WTC11 (cell line): Measurements from ENCODE around the gene CPO. TPM values are rescaled to one million over a fixed set of nuclear protein-coding genes. Genes with fewer than 3 reads are reported as not detected.

Experiments used
- ATAC-seq: fragments of 200-7000 bp; cut with Tn5 transposase; 2 replicates; pipeline ENCODE4 v1.10.0; 2021; ENCODE audit warnings: mild to moderate bottlenecking, moderate library complexity
- CTCF ChIA-PET: fragments of 300-600 bp; sonication (Branson Sonifier 250); formaldehyde crosslinking; loops from one replicate; lab custom pipeline; 2021; ENCODE audit warnings: antibody characterized with exemption; lab: Charles Lee
- POLR2A ChIA-PET: fragments of 350-600 bp; sonication (Branson Sonifier 250); formaldehyde crosslinking; loops from one replicate; lab custom pipeline; 2021; ENCODE audit warnings: antibody characterized with exemption; lab: Charles Lee
- DNase-seq: peaks from one replicate; pipeline ENCODE4 v3.0.0; 2021; ENCODE audit warnings: low spot score
- H3K27ac Mint-ChIP-seq: 2 replicates; pipeline ENCODE4 v1.8.0; 2021; ENCODE audit warnings: mixed read lengths
- H3K27me3 Mint-ChIP-seq: 2 replicates; pipeline ENCODE4 v1.8.0; 2021; ENCODE audit warnings: low read depth, mild to moderate bottlenecking, moderate library complexity, mixed read lengths
- H3K36me3 Mint-ChIP-seq: 2 replicates; pipeline ENCODE4 v1.8.0; 2021; ENCODE audit warnings: mixed read lengths
- H3K4me1 Mint-ChIP-seq: 2 replicates; pipeline ENCODE4 v1.8.0; 2022; ENCODE audit warnings: mixed read lengths
- H3K4me3 Mint-ChIP-seq: 2 replicates; pipeline ENCODE4 v1.8.0; 2021; ENCODE audit warnings: mild to moderate bottlenecking, moderate library complexity, mixed read lengths
- H3K9me3 Mint-ChIP-seq: 2 replicates; pipeline ENCODE4 v1.8.0; 2021; ENCODE audit warnings: mixed read lengths
- CBFB ChIP-seq: sonication (generic); formaldehyde crosslinking; IDR thresholded peaks from 2 replicates; pipeline ENCODE4 v1.8.1; 2022; ENCODE audit warnings: mild to moderate bottlenecking, low read depth, missing genetic modification reagents
- CREB1 ChIP-seq: sonication (generic); formaldehyde crosslinking; IDR thresholded peaks from 2 replicates; pipeline ENCODE4 v1.8.0; 2023; ENCODE audit warnings: mild to moderate bottlenecking, missing genetic modification reagents
- CREM ChIP-seq: sonication (generic); formaldehyde crosslinking; IDR thresholded peaks from 2 replicates; pipeline ENCODE4 v1.8.1; 2022; ENCODE audit warnings: mild to moderate bottlenecking, missing genetic modification reagents, moderate library complexity
- ELF4 ChIP-seq: sonication (generic); formaldehyde crosslinking; IDR thresholded peaks from 2 replicates; pipeline ENCODE4 v1.8.1; 2022; ENCODE audit warnings: low read depth, mild to moderate bottlenecking, moderate library complexity, missing genetic modification reagents
- EMX1 ChIP-seq: fragments of 250-450 bp; sonication (Bioruptor Pico); IDR thresholded peaks from 2 replicates; pipeline ENCODE4 v1.8.0; 2021; ENCODE audit warnings: mild to moderate bottlenecking
- FOXJ3 ChIP-seq: sonication (generic); formaldehyde crosslinking; IDR thresholded peaks from 2 replicates; pipeline ENCODE4 v1.9.0; 2021; ENCODE audit warnings: missing genetic modification reagents, mild to moderate bottlenecking, borderline replicate concordance
- FOXP1 ChIP-seq: sonication (generic); formaldehyde crosslinking; IDR thresholded peaks from 2 replicates; pipeline ENCODE4 v1.8.0; 2022; ENCODE audit warnings: missing genetic modification reagents, mild to moderate bottlenecking, moderate library complexity, borderline replicate concordance
- GTF2I ChIP-seq: fragments of 250-450 bp; sonication (Bioruptor Pico); conservative IDR thresholded peaks from 2 replicates; pipeline ENCODE4 v1.4.0; 2021; ENCODE audit warnings: mild to moderate bottlenecking
- HMGA2 ChIP-seq: fragments of 250-450 bp; sonication (Bioruptor Pico); IDR thresholded peaks from 2 replicates; pipeline ENCODE4 v1.4.0; 2021; ENCODE audit warnings: mild to moderate bottlenecking, moderate library complexity
- KAT7 ChIP-seq: sonication (generic); formaldehyde crosslinking; IDR thresholded peaks from 2 replicates; pipeline ENCODE4 v1.8.1; 2023; ENCODE audit warnings: missing genetic modification reagents, mild to moderate bottlenecking, borderline replicate concordance
- MYBL2 ChIP-seq: sonication (generic); formaldehyde crosslinking; IDR thresholded peaks from 2 replicates; pipeline ENCODE4 v1.8.1; 2023; ENCODE audit warnings: mild to moderate bottlenecking, moderate library complexity, missing genetic modification reagents
- NR2C2 ChIP-seq: sonication (generic); formaldehyde crosslinking; IDR thresholded peaks from 2 replicates; pipeline ENCODE4 v1.8.0; 2022; ENCODE audit warnings: mild to moderate bottlenecking, missing genetic modification reagents
- SMAD4 ChIP-seq: sonication (generic); formaldehyde crosslinking; IDR thresholded peaks from 2 replicates; pipeline ENCODE4 v1.8.0; 2022; ENCODE audit warnings: mild to moderate bottlenecking, missing genetic modification reagents
- ZNF219 ChIP-seq: sonication (generic); formaldehyde crosslinking; IDR thresholded peaks from 2 replicates; pipeline ENCODE4 v1.8.0; 2023; ENCODE audit warnings: missing genetic modification reagents, mild to moderate bottlenecking, borderline replicate concordance
- ZNF317 ChIP-seq: sonication (generic); formaldehyde crosslinking; IDR thresholded peaks from 2 replicates; pipeline ENCODE4 v1.8.1; 2023; ENCODE audit warnings: low read depth, mild to moderate bottlenecking, moderate library complexity, missing genetic modification reagents, borderline replicate concordance
- ZNF416 ChIP-seq: fragments of 250-450 bp; sonication (Bioruptor Pico); IDR thresholded peaks from 2 replicates; pipeline ENCODE4 v1.9.0; 2021; ENCODE audit warnings: mild to moderate bottlenecking, inconsistent platforms
- total RNA-seq: library from RNA; stranded (reverse); gene quantifications from 3 replicates; pipeline ENCODE4 v1.2.3, GENCODE V29; 2021
- TF ChIP-seq, protein P1 (sequence below): sonication (generic); formaldehyde crosslinking; IDR thresholded peaks from 2 replicates; pipeline ENCODE4 v1.8.1; 2023; ENCODE audit warnings: mild to moderate bottlenecking, missing genetic modification reagents, borderline replicate concordance
- TF ChIP-seq, protein P2 (sequence below): sonication (generic); formaldehyde crosslinking; IDR thresholded peaks from 2 replicates; pipeline ENCODE4 v1.8.0; 2022; ENCODE audit warnings: mild to moderate bottlenecking, missing genetic modification reagents
- TF ChIP-seq, protein P3 (sequence below): fragments of 200-600 bp; IDR thresholded peaks from 2 replicates; pipeline ENCODE4 v1.8.0; 2022; ENCODE audit warnings: antibody characterized with exemption

Gene CPO
- total RNA-seq, 1 experiment from 2014 or later, result 1.2 TPM

DNA sequence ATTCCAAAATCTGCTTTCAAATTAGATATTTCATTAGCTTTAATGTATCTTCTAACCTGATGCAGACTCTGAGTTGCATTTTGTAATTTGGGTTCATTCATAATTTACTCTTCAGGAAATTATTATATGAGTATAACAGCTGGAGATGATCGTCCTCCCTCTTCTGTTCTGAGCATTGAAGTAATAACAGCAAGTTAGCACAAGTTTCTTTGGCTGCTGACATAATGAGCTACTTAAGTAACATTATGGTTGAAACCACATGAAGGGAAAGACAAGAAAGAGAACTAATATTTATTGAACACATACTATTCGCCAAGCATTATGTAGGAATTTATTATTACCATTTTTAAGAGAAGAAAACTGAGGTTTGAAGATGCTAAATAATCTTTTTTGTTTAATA, 75.1 kb downstream of the CPO start:
- Mint-ChIP-seq H3K4me1 (peaks cover 15% of the 10 kb centered on the region), H3K27ac (no peak overlapping the region), H3K9me3 (peaks cover 41% of the 10 kb centered on the region), H3K36me3 (no peaks in the 10 kb centered on the region; the same call in none of the 2 replicates), H3K27me3 (no peaks in the 10 kb centered on the region; the same call in 1 of the 2 replicates), H3K4me3 (no peak overlapping the region)
- ATAC-seq (no peak), DNase-seq (no peak)
- CTCF ChIA-PET, result no interaction called here
- POLR2A ChIA-PET, result no interaction called here
- TF ChIP-seq, protein P1, sequence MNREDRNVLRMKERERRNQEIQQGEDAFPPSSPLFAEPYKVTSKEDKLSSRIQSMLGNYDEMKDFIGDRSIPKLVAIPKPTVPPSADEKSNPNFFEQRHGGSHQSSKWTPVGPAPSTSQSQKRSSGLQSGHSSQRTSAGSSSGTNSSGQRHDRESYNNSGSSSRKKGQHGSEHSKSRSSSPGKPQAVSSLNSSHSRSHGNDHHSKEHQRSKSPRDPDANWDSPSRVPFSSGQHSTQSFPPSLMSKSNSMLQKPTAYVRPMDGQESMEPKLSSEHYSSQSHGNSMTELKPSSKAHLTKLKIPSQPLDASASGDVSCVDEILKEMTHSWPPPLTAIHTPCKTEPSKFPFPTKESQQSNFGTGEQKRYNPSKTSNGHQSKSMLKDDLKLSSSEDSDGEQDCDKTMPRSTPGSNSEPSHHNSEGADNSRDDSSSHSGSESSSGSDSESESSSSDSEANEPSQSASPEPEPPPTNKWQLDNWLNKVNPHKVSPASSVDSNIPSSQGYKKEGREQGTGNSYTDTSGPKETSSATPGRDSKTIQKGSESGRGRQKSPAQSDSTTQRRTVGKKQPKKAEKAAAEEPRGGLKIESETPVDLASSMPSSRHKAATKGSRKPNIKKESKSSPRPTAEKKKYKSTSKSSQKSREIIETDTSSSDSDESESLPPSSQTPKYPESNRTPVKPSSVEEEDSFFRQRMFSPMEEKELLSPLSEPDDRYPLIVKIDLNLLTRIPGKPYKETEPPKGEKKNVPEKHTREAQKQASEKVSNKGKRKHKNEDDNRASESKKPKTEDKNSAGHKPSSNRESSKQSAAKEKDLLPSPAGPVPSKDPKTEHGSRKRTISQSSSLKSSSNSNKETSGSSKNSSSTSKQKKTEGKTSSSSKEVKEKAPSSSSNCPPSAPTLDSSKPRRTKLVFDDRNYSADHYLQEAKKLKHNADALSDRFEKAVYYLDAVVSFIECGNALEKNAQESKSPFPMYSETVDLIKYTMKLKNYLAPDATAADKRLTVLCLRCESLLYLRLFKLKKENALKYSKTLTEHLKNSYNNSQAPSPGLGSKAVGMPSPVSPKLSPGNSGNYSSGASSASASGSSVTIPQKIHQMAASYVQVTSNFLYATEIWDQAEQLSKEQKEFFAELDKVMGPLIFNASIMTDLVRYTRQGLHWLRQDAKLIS (CRISPR knock-in tag), result no peak
- TF ChIP-seq GTF2I (CRISPR knock-in tag) (no peak), SMAD4 (CRISPR knock-in tag) (no peak), ZNF317 (CRISPR knock-in tag) (no peak), CBFB (CRISPR knock-in tag) (no peak), ELF4 (CRISPR knock-in tag) (no peak), NR2C2 (no peak), CREB1 (CRISPR knock-in tag) (no peak), MYBL2 (CRISPR knock-in tag) (no peak), EMX1 (CRISPR knock-in tag) (no peak)
- TF ChIP-seq, protein P2, sequence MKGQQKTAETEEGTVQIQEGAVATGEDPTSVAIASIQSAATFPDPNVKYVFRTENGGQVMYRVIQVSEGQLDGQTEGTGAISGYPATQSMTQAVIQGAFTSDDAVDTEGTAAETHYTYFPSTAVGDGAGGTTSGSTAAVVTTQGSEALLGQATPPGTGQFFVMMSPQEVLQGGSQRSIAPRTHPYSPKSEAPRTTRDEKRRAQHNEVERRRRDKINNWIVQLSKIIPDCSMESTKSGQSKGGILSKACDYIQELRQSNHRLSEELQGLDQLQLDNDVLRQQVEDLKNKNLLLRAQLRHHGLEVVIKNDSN (CRISPR knock-in tag), result no peak

DNA sequence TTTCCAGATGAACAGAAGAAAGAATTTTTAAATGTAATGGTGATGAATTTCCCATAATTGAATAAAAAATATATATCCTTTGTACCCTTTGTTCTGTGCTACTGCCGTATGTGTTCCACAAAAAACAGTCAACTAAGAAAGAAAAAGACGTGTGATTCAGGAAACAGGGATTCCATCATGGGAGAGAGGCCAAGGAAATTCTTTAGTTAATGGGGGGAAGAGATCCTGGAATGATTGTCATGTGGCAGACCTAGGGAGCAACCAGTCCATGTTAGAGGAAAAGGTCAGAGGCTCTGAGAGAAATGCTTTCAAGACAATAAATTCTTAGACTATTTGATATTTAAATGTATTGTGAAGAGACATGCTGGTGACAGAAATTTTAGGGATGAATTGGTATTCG, 76.6 kb downstream of the CPO start:
- CTCF ChIA-PET, result no interaction called here

More for the DNA sequence above, 76.6 kb downstream of the CPO start:
- Mint-ChIP-seq H3K27me3 (no peaks in the 10 kb centered on the region; the same call in 1 of the 2 replicates), H3K4me1 (peaks cover 1% of the 10 kb centered on the region)
- TF ChIP-seq FOXJ3, result no peak
- TF ChIP-seq NR2C2, result no peak
- TF ChIP-seq ZNF219, result no peak
- TF ChIP-seq MYBL2 (CRISPR knock-in tag), result no peak
- no peak for TF ChIP-seq KAT7 (CRISPR knock-in tag)
- TF ChIP-seq FOXP1 (CRISPR knock-in tag), result no peak
- no peak for TF ChIP-seq CREM
- TF ChIP-seq ZNF416 (CRISPR knock-in tag), result no peak
- TF ChIP-seq, protein P3, sequence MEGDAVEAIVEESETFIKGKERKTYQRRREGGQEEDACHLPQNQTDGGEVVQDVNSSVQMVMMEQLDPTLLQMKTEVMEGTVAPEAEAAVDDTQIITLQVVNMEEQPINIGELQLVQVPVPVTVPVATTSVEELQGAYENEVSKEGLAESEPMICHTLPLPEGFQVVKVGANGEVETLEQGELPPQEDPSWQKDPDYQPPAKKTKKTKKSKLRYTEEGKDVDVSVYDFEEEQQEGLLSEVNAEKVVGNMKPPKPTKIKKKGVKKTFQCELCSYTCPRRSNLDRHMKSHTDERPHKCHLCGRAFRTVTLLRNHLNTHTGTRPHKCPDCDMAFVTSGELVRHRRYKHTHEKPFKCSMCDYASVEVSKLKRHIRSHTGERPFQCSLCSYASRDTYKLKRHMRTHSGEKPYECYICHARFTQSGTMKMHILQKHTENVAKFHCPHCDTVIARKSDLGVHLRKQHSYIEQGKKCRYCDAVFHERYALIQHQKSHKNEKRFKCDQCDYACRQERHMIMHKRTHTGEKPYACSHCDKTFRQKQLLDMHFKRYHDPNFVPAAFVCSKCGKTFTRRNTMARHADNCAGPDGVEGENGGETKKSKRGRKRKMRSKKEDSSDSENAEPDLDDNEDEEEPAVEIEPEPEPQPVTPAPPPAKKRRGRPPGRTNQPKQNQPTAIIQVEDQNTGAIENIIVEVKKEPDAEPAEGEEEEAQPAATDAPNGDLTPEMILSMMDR, result no peak
- TF ChIP-seq HMGA2 (CRISPR knock-in tag), result no peak
- TF ChIP-seq, all 79 proteins: peak for 0
- POLR2A ChIA-PET, result no interaction called here
- no peak overlapping the region for H3K27ac Mint-ChIP-seq
- no peak for DNase-seq
- H3K4me3 Mint-ChIP-seq, result no peak overlapping the region
- ATAC-seq, result no peak
- H3K36me3 Mint-ChIP-seq, result no peaks in the 10 kb centered on the region; the same call in none of the 2 replicates
- H3K9me3 Mint-ChIP-seq, result peaks cover 41% of the 10 kb centered on the region

Other genes starting within 250 kb of the CPO start
- not detected in 3 replicates for gene DYTN, start 221.1 kb upstream of the CPO start, total RNA-seq
- gene MDH1B, start 174.2 kb upstream of the CPO start, total RNA-seq, result 1.6 to 1.9 TPM (median 1.6 TPM) in 3 replicates
- gene FASTKD2, start 173.9 kb upstream of the CPO start, total RNA-seq, result 26.2 to 33.7 TPM (median 26.3 TPM) in 3 replicates
- 11.9 to 25.4 TPM (median 16.3 TPM) in 3 replicates for gene KLF7, start 226.4 kb downstream of the CPO start, total RNA-seq